GM19372 (cell line): Measurements from ENCODE around the gene GRK5.
"Not testable (repeated sequence)": the region's sequence is repeated elsewhere in the genome, so short reads cannot be mapped to it uniquely, and the experiment has no call there.

Experiments used
- ATAC-seq: cut with Tn5 transposase; IDR thresholded peaks from one replicate; pipeline ENCODE4 v1.9.1; 2021; ENCODE audit warnings: mild to moderate bottlenecking, low read depth, moderate library complexity; ENCODE audit not compliant: unreplicated experiment

GRK5 gene

GRCh38 chr10:119425102-119425880 lies 217.9 kb downstream of the GRK5 start:
- no peak for ATAC-seq

- ATAC-seq = no peak
These were observed 218.5 kb downstream of the GRK5 start for GRCh38 chr10:119425881-119426170.

GRCh38 chr10:119426699-119427098 lies 219.3 kb downstream of the GRK5 start:
- ATAC-seq = no peak

DNA sequence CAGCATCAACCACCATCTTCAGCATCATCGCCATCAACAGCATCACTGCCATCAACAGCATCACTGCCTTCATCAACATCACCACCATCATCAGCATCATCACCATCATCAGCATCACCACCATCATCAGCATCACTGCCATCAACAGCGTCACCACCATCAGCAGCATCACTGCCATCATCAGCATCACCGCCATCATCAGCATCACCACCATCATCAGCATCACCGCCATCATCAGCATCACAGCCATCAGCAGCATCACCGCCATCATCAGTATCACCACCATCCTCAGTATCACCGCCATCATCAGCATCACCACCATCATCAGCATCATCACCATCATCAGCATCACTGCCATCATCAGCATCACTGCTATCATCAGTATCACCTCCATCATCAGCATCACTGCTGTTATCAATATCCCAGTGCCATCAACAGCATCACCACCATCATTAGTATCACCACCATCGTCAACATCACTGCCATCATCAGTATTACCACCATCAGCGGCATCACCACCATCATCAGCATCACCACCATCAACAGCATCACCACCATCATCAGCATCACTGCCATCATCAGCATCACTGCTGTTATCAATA lies 220.0 kb downstream of the GRK5 start:
- no peak for ATAC-seq

DNA sequence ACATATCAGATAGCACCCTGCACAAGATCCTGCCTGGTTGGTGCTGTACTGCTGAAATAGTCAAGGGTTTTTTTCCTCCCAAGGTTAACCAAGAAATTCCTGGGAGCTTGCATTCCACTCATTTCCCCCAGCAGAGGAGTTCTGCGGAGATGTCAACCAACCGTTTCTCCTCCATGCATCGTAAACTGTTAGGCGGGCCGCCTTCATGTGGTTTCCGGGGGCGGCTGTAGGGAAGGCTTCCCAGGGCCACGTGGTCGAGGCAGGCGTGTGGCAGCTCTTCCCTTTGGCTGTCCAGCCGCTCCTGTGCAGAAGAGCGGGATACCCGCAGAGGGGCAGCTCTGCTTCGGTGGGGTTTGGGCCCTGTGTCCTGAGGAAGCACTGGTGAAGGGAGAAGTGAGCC lies 221.4 kb downstream of the GRK5 start:
- no peak for ATAC-seq

DNA sequence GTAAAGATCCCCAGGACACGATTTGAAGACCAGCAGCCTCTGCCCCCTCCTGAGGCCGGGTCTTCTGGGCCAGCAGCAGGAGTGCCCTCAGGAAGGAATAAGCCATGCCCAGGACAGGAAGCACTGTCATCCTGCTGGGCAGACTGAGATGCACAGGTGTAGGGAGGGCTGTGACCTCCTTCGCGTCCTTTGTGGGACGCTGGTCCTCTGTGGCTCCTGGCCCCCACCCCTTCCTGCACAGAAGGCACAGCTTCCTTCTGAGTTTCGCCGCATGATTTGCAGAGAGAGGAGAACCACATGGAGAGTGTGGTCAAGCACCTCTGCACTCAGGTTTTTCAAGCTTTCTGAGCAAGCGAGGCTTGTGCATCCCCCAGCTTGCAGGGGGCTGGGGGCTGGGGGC lies 222.4 kb downstream of the GRK5 start:
- no peak for ATAC-seq

DNA sequence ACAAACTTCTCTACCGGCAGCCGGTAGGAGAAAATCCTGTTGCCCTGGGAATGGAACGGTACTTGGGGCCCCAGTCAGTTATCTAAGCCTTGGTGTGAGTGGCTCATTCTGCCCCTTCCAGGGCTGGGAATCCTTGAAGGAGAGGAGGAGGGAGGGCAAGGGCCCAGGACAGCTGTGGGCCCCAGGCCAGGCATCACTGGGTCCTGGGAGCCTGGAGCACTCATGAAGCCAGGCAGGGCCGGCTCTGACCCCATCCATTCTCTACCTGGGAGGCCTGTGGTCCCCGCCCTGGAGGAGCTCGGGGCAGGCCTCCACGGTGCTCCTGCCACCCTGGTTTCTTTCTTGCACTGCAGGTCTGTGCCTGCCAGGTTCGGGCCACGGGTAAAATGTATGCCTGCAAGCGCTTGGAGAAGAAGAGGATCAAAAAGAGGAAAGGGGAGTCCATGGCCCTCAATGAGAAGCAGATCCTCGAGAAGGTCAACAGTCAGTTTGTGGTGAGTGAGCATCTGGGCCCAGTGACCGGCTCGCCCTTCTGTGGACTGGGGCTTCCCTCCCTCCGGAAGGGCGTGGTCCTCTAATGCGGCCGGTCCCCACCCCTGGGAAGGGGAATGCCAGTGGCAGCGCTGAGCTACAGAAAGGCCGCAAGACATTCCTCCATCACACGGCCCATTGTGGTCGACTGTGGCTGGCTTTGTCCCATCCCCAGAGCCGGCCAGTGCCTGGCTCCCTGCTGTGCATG lies 223.8 kb downstream of the GRK5 start:
- ATAC-seq = no peak

- no peak for ATAC-seq
These were observed 224.4 kb downstream of the GRK5 start for GRCh38 chr10:119431773-119432135.

DNA sequence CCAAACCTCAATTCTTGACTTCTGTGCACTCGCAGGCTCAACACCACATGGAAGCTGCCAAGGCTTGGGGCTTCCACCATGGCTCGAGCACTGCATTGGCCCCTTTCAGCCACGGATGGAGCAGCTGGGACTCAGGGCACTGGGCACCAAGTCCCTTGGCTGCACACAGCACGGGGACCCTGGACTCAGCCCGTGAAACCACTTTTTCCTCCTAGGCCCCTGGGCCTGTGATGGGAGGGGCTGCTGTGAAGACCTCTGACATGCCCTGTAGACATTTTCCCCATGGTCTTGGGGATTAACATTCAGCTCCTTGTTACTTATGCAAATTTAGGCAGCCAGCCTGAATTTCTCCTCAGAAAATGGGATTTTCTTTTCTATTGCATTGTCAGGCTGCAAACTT lies 227.6 kb downstream of the GRK5 start:
- not testable (repeated sequence) for ATAC-seq

DNA sequence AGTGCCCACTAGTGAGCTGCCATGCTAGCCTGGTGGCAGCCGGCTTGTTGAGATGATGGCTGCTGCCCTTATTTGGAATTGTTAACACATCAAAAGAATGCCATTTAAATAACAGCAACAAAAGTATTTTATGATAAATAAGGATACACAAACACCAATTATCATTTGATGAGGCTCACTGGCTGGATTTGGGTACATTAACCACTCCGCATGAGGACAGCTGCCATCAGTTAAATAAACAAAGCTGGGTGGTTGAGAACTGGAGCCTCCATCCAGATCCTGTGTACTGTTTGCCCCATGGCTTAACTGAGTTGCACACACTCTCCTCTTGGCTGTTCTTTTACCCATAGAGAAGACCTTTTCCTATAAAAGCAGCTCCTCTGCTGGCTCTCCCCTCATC lies 231.3 kb downstream of the GRK5 start:
- no peak for ATAC-seq

DNA sequence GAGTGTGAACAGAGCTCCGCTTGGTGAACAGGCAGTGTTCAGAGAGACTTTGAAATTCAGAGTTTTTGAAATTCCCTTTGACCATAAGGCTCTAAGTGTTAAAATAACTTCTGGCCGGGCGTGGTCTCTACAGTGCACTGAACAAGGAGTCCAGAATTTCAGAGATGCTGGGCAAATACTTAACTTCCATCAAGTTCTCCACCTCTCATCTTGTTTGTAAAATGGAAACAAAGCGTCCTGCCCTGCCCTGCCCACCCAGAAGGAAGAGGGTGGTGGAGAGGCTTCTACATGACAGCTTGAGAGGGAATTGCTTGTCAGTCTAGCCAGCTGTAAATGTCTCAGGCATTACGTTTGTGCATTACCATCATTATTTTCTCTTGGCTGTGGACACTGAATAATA lies 232.6 kb downstream of the GRK5 start:
- ATAC-seq = no peak

- ATAC-seq = no peak
These were observed 233.9 kb downstream of the GRK5 start for GRCh38 chr10:119441151-119441821.

- ATAC-seq = no peak
These were observed 234.8 kb downstream of the GRK5 start for GRCh38 chr10:119441921-119442757.

DNA sequence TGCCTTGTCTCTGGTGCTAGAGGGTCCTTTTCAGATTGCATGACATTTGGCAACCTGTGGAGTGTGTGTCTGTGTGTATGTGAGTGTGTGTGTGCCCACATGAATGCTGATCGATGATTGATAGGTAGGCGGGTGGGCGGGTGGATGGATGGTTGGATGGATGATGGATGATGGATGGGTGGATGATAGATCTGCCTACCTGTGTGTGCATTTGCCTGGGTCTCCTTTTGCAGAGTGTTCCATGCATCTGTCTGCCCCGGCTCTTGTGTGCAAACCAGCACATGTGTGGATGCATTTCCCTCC lies 235.3 kb downstream of the GRK5 start:
- ATAC-seq = no peak

GRCh38 chr10:119443441-119443840 lies 236.1 kb downstream of the GRK5 start:
- ATAC-seq = no peak

GRCh38 chr10:119443970-119444660 lies 236.7 kb downstream of the GRK5 start:
- no peak for ATAC-seq

DNA sequence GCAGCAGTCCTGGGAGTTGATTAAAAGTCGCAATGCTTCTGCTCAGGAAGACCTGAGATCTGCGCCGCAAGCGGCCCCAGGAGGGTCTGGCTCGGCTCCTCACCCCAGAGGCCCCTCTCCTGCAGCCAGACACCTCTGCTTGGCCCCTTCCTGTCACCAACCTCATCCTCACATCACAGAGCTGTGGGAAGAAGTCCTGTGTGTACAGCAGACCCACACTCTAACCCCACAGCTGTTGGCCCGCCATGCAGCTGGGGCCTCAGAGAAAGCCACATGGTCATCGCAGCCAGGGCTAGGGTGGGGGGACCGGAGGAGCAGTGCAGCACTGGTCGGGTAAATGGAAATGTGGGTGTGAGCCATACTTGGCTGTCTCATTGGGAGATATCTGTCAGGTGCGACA lies 237.5 kb downstream of the GRK5 start:
- ATAC-seq = no peak

- ATAC-seq = peak; percentile 77
These were observed 238.1 kb downstream of the GRK5 start for GRCh38 chr10:119445311-119445934.

DNA sequence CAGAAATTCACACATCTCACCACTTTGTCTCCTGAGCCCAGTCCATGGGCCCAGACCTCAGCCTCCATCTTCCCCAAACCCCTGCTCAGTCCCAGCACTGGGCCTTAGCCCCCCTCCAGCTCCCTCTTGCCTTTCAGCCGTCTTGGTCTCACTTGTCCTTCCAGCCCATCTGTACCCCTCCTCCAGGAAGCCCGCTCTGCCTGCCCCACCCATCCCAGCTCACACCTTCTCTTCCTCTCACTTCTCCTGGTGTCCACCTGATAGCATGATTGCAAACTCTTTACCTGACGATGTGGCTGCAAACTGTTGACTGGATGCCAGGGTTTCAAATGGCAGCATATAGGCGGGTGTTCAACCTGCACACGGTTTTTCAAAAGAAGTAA lies 238.6 kb downstream of the GRK5 start:
- ATAC-seq = no peak
